ENCODE results near the gene RPS15.

GRCh38 chr19:1446713-1447481, 8.7 kb downstream of the RPS15 start:
- no peak for TF ChIP-seq CTCF (IDR thresholded peaks at IDR 0.05; ENCODE audit: low read length)
- TF ChIP-seq EZH2 (IDR thresholded peaks at IDR 0.05; ENCODE audit: borderline replicate concordance, low read length), result no peak
